ENCODE data around the gene MCC. TPM values are rescaled to one million over a fixed set of nuclear protein-coding genes. Genes with fewer than 3 reads are reported as not detected.

The MCC gene
- total RNA-seq, 4 donors from 2014 or later: 5.1 to 22.3 (median 13.0) TPM

DNA sequence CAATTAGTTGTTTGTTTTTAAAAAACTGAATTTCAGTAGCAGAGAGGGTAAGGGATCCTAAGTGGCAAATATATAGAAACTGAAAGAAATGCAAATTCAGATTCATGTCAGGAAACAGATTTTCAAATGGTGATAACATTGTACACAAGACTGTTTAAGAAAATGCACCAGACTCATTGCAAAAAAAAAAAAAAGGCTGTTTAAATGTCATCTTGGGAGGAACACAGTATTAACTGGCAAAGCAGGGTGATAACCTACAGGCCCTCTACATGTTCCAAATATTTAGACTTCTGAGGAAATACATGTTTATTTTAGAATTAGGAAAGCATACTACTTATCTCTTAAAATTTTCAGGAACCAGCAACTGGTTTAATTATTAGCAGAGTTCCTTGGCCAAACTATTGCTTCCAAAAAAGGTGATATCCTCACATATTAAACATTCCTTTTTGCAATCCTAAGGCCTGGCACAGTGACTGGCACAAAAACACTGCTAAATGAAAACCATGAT, 167.9 kb downstream of the MCC start:
- H3K36me3 ChIP-seq: no peaks in the 10 kb centered on the region
- H3K4me3 ChIP-seq (replicated peaks in 1 of 3): no peak overlapping the region
- intact Hi-C loops (cut with DNase I): loop anchor here (10.0 kb wide), 1 partner anchor 266 kb away; no protein-coding TSS in a partner anchor
- no peak for DNase-seq
- no peaks in the 10 kb centered on the region for H3K9me3 ChIP-seq
- H3K27me3 ChIP-seq: no peaks in the 10 kb centered on the region
- H3K4me1 ChIP-seq: no peaks in the 10 kb centered on the region
- no peak overlapping the region for H3K27ac ChIP-seq
- TF ChIP-seq POLR2A (IDR thresholded peaks at IDR 0.05): no peak
- TF ChIP-seq, protein P1, sequence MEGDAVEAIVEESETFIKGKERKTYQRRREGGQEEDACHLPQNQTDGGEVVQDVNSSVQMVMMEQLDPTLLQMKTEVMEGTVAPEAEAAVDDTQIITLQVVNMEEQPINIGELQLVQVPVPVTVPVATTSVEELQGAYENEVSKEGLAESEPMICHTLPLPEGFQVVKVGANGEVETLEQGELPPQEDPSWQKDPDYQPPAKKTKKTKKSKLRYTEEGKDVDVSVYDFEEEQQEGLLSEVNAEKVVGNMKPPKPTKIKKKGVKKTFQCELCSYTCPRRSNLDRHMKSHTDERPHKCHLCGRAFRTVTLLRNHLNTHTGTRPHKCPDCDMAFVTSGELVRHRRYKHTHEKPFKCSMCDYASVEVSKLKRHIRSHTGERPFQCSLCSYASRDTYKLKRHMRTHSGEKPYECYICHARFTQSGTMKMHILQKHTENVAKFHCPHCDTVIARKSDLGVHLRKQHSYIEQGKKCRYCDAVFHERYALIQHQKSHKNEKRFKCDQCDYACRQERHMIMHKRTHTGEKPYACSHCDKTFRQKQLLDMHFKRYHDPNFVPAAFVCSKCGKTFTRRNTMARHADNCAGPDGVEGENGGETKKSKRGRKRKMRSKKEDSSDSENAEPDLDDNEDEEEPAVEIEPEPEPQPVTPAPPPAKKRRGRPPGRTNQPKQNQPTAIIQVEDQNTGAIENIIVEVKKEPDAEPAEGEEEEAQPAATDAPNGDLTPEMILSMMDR (IDR thresholded peaks at IDR 0.05): no peak

DNA sequence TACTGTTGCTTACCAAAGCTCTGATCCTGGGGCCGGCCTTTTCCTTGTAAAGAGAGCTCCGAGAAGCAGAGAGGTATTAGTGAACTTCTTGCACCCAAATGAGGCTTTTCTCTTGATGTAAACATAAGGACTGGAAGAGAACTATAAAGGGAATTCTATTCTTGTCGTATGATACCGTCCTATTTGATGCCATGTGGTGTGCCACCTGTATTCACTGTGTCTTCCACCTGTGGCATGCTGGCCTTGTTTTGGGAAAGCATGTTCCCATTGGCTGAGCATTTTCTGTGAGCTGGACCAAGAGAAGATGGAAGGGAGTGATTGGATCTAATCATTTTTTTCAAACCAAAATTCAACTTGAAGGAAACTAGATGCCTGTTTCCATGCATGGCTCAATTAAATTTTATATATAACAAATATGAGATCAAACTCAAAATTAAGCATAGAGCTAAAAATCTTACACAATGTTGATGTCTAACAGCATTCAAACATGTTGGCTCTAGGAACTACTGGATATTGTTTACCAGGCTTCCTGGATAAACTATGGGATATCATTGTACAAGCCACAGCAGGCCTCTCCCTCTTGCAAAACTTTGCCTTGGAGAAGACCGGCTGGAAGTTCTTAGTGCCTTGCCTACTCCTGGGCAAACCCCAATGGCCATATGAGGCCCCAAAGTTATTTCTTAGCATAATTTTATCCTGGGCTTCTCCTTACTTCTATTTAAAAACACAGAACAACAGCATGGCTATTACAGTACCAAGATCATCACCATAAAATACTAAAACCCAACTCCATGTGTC, 168.8 kb downstream of the MCC start:
- no peaks in the 10 kb centered on the region for H3K4me1 ChIP-seq
- intact Hi-C loops (cut with DNase I): loop anchor here (10.0 kb wide), 1 partner anchor 265 kb away; no protein-coding TSS in a partner anchor
- no peaks in the 10 kb centered on the region for H3K36me3 ChIP-seq
- no peaks in the 10 kb centered on the region for H3K9me3 ChIP-seq
- no peaks in the 10 kb centered on the region for H3K27me3 ChIP-seq
- H3K27ac ChIP-seq: no peak overlapping the region
- no peak overlapping the region for H3K4me3 ChIP-seq (replicated peaks in 1 of 3)
- 94 to 96% methylated on average over 5 of the region's 5 CpGs for whole genome bisulfite sequencing, 2 donors
- TF ChIP-seq, protein P1 (IDR thresholded peaks at IDR 0.05): no peak
- no peak for TF ChIP-seq POLR2A (IDR thresholded peaks at IDR 0.05)
- no peak for DNase-seq

DNA sequence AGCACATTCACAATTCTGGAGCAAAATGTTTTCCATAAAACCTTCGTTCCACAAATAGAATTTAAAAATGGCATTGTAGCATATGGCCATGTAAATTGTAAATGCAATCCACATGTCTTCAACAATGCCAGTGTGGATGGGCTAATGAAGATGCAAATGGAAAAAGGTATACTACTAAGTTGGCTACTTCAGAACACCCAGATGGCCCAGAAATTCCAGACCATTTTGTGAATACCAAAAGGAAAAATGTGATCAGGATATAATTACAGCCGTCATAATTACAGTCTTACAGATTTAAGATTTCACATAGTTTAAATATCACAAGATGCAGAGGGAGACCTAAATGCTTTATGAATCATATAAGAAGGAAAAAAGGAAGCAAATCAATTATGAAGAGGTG, 170.6 kb downstream of the MCC start:
- no peak overlapping the region for H3K4me3 ChIP-seq (replicated peaks in 1 of 3)
- H3K27me3 ChIP-seq: no peaks in the 10 kb centered on the region
- no peaks in the 10 kb centered on the region for H3K4me1 ChIP-seq
- TF ChIP-seq, protein P1 (IDR thresholded peaks at IDR 0.05): no peak
- no peak for TF ChIP-seq POLR2A (IDR thresholded peaks at IDR 0.05)
- 94 to 97% methylated on average over 2 of the region's 2 CpGs for WGBS, 2 donors
- H3K27ac ChIP-seq: no peak overlapping the region
- DNase-seq: no peak
- intact Hi-C loops (cut with DNase I): no loop called here
- no peaks in the 10 kb centered on the region for H3K9me3 ChIP-seq
- H3K36me3 ChIP-seq: no peaks in the 10 kb centered on the region

DNA sequence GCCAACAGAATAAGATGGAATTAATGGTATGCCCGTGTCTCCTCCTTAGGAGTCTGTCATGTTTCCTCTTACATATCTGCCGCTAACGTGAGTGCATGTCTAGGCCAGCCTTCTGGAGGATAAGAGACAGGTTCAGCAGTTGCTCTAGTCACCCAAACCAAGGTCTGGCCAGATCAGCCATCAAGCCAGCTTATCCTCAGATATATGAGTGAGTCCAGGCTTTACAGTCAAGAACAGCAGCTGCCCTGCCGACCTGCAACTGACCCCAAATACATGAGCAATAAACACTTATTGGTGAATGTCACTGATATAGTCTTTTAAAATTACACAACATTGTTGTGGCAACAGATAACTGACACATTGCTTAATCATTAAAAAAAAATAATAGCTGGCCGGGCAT, 177.0 kb downstream of the MCC start:
- no peaks in the 10 kb centered on the region for H3K36me3 ChIP-seq
- no peaks in the 10 kb centered on the region for H3K9me3 ChIP-seq
- no peaks in the 10 kb centered on the region for H3K27me3 ChIP-seq
- TF ChIP-seq, protein P1 (IDR thresholded peaks at IDR 0.05): no peak
- no peak for TF ChIP-seq POLR2A (IDR thresholded peaks at IDR 0.05)
- no peaks in the 10 kb centered on the region for H3K4me1 ChIP-seq
- no peak for DNase-seq
- no peak overlapping the region for H3K4me3 ChIP-seq (replicated peaks in 1 of 3)
- intact Hi-C loops (cut with DNase I): no loop called here
- no peak overlapping the region for H3K27ac ChIP-seq
- WGBS, 2 donors: 91 to 95% methylated on average over 5 of the region's 5 CpGs

DNA sequence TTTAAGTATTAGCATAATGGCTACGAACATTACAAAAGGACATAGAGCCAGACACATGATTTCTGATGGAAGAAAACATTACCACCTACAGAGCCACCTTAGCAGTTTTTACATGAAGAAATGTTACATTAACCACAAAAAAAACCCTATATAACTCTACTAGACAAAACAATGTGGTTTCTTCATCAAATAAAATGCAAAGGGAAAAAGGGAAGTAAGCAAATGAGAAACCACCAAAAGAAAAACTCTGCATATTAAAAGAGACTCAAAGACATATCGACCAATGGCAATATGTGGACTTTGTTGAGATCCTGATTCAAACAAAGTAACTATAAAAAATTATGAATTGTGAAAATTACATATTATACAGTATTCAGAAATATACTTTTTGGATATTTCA, 186.1 kb downstream of the MCC start:
- 88 to 91% methylated on average over 2 of the region's 2 CpGs for WGBS, 2 donors
- TF ChIP-seq POLR2A (IDR thresholded peaks at IDR 0.05): no peak
- TF ChIP-seq, protein P1 (IDR thresholded peaks at IDR 0.05): no peak

More for the DNA sequence above, 186.1 kb downstream of the MCC start:
- H3K9me3 ChIP-seq: no peaks in the 10 kb centered on the region
- no peaks in the 10 kb centered on the region for H3K27me3 ChIP-seq
- intact Hi-C loops (cut with DNase I): no loop called here
- H3K36me3 ChIP-seq: no peaks in the 10 kb centered on the region
- no peak overlapping the region for H3K4me3 ChIP-seq (replicated peaks in 1 of 3)
- no peak overlapping the region for H3K27ac ChIP-seq
- H3K4me1 ChIP-seq: no peaks in the 10 kb centered on the region
- no peak for DNase-seq

Measured in thyroid gland (tissue), 4 donors.